BJ (cell line): ENCODE results near the gene PPFIA2. TPM values are rescaled to one million over a fixed set of nuclear protein-coding genes. Genes with fewer than 3 reads are reported as not detected.

Experiments used
- CTCF ChIA-PET: fragments of 350-600 bp; formaldehyde crosslinking; extraction: SDS; loops from one replicate; lab custom pipeline; 2021; ENCODE audit warnings: antibody characterized with exemption, inconsistent platforms; lab: Yijun Ruan, JAX
- POLR2A ChIA-PET: fragments of 300-600 bp; sonication (Branson Sonifier 250); formaldehyde crosslinking; extraction: SDS; loops from one replicate; lab custom pipeline; 2021; ENCODE audit warnings: antibody characterized with exemption; lab: Charles Lee
- DNase-seq: peaks from one replicate; pipeline ENCODE4 v3.0.0-alpha.2; 2011; ENCODE audit warnings: low read depth
- H3K27me3 ChIP-seq: 2 replicates; pipeline ENCODE4 v1.6.0; 2011; ENCODE audit warnings: low read length; ENCODE audit not compliant: control insufficient read depth, insufficient read depth
- H3K36me3 ChIP-seq: 2 replicates; pipeline ENCODE4 v1.5.1; 2011; ENCODE audit warnings: low read length; ENCODE audit not compliant: control insufficient read depth, insufficient read depth
- H3K4me3 ChIP-seq: 2 replicates; pipeline ENCODE4 v1.5.1; 2011; ENCODE audit warnings: low read depth, mild to moderate bottlenecking, control low read depth, low read length
- polyA plus RNA-seq: library from polyadenylated mRNA; depleted of rRNA; stranded (reverse); fragments of >200 nt; gene quantifications from 2 replicates; pipeline ENCODE4 v1.2.3, GENCODE V29; 2011
- TF ChIP-seq, protein P1 (sequence below): IDR thresholded peaks from 2 replicates; pipeline ENCODE4 v1.5.1; 2011; ENCODE audit warnings: low read depth, mild to moderate bottlenecking, control low read depth, inconsistent platforms, low read length, moderate library complexity; ENCODE audit not compliant: insufficient read depth

The PPFIA2 gene
- polyA plus RNA-seq, 1 experiment = not detected

- Histone ChIP-seq H3K4me3 (no peak overlapping the region), H3K27me3 (no peaks in the 10 kb centered on the region), H3K36me3 (no peaks in the 10 kb centered on the region)
- no peak for DNase-seq
- TF ChIP-seq, protein P1, sequence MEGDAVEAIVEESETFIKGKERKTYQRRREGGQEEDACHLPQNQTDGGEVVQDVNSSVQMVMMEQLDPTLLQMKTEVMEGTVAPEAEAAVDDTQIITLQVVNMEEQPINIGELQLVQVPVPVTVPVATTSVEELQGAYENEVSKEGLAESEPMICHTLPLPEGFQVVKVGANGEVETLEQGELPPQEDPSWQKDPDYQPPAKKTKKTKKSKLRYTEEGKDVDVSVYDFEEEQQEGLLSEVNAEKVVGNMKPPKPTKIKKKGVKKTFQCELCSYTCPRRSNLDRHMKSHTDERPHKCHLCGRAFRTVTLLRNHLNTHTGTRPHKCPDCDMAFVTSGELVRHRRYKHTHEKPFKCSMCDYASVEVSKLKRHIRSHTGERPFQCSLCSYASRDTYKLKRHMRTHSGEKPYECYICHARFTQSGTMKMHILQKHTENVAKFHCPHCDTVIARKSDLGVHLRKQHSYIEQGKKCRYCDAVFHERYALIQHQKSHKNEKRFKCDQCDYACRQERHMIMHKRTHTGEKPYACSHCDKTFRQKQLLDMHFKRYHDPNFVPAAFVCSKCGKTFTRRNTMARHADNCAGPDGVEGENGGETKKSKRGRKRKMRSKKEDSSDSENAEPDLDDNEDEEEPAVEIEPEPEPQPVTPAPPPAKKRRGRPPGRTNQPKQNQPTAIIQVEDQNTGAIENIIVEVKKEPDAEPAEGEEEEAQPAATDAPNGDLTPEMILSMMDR = no peak
- POLR2A ChIA-PET = interaction anchor here (0.6 kb wide), 1 partner anchor 1039 kb away, joined by 5 read pairs; no protein-coding TSS in a partner anchor
- CTCF ChIA-PET = no interaction called here
These were observed 475.0 kb downstream of the PPFIA2 start for GRCh38 chr12:81284137-81284536.

DNA sequence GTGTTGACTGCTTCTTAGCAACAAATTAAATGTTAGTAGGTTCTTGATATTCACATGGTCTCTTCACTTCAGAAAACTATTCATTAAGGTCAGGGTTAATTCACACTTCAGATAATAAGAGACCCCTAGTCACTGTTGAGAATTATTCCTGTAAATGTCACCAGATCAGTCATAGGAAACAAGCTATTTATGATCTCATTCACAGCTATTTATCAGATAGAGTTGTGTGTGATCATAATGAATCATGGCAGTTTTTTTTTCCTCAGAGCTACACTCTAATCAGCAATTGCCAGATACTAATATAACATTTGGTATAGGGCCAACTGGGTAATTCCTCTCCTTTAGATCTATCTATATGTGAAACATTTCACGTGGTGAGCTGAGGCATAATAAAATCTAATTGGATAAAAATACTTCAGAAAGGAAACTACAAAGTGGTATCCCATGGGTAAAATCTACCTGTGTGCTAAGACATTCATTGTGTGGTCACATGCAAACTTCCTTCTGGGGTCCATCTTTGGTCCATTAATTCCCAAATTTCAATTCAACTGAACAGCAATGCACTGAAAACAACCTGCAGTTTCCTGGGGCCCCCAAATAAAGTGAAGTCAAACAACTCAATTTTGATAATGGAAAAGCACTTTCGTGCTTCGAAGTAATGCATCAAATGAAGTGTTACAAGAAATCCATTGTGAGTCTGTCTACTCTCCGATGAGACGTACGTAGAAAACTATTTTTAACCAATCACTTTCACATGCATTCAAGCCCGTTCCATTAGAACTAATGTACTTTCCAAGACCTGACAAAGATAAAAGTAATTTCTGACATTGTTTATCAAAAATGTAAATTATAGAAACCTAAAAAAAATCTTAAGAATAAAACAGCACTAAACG lies 484.3 kb downstream of the PPFIA2 start:
- ChIA-PET POLR2A (no interaction called here), CTCF (no interaction called here)
- TF ChIP-seq, protein P1 = no peak
- Histone ChIP-seq H3K27me3 (no peaks in the 10 kb centered on the region), H3K36me3 (no peaks in the 10 kb centered on the region), H3K4me3 (no peak overlapping the region)
- DNase-seq = no peak

DNA sequence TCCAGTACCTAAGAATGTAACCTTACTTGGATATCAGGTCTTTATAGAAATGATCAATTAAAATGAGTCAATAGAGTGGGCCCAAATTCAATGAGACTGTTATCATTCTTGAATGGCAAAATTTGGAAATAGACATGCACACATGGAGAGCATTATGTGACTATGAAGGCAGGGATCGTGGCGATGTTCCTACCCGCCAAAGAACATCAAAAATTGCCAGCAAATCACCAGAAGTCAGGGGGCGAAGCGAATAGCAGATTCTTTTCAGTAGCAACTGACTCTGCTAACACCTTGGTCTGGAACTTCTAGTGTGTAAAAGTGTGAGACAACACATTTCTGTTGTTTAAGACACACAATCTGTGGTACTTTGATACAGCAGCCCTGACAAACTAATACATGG lies 488.8 kb downstream of the PPFIA2 start:
- ChIA-PET CTCF (no interaction called here), POLR2A (no interaction called here)
- no peaks in the 10 kb centered on the region for H3K36me3 ChIP-seq
- no peak overlapping the region for H3K4me3 ChIP-seq
- H3K27me3 ChIP-seq = no peaks in the 10 kb centered on the region
- TF ChIP-seq, protein P1 = no peak
- DNase-seq = no peak

DNA sequence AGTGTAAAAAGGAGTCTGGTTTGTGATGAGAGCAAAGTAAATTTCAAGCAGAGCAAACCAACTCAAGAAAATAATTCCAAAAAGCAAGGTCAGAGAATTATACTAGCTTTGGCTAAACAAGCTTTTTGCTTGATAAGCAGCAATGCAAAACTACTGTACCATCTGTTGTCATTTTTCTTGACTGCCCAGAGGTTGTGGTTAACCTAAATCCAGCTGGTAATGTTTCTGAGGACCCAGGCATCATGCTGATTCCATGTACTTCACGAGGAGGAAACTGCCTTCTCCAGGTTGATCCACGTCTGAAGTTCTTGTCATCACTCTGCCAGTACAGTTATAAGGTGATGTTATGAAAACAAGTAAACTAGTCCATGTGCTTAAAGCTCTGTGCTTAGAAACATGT lies 496.1 kb downstream of the PPFIA2 start:
- ChIA-PET CTCF (no interaction called here), POLR2A (no interaction called here)
- DNase-seq = no peak
- H3K27me3 ChIP-seq = no peaks in the 10 kb centered on the region
- H3K36me3 ChIP-seq = no peaks in the 10 kb centered on the region
- H3K4me3 ChIP-seq = no peak overlapping the region
- TF ChIP-seq, protein P1 = no peak

GRCh38 chr12:81261508-81262207 lies 497.5 kb downstream of the PPFIA2 start:
- no peaks in the 10 kb centered on the region for H3K27me3 ChIP-seq
- H3K4me3 ChIP-seq = no peak overlapping the region
- no peaks in the 10 kb centered on the region for H3K36me3 ChIP-seq
- POLR2A ChIA-PET = no interaction called here
- TF ChIP-seq, protein P1 = no peak
- CTCF ChIA-PET = no interaction called here
- DNase-seq = no peak
